GM12864 (cell line): Measurements from ENCODE around the gene MYMK.

Experiments
- DNase-seq: peaks from one replicate; pipeline ENCODE4 v3.0.0-alpha.2; 2011; ENCODE audit warnings: low read depth
- H3K4me3 ChIP-seq: 2 replicates; pipeline ENCODE4 v1.5.1; 2011; ENCODE audit warnings: mild to moderate bottlenecking, low read depth, low read length, control low read depth
- CTCF ChIP-seq: IDR thresholded peaks from 2 replicates; pipeline ENCODE4 v1.5.1; 2011; ENCODE audit warnings: low read depth, mild to moderate bottlenecking, moderate library complexity, low read length, control low read depth, inconsistent platforms; ENCODE audit errors: missing control alignments

MYMK gene

GRCh38 chr9:133470427-133470924 is 54.3 kb downstream of the MYMK start:
- H3K4me3 ChIP-seq, result no peak overlapping the region
- TF ChIP-seq CTCF, result no peak
- no peak for DNase-seq

GRCh38 chr9:133468777-133469421 is 55.9 kb downstream of the MYMK start:
- no peak for DNase-seq
- TF ChIP-seq CTCF, result no peak
- no peak overlapping the region for H3K4me3 ChIP-seq

- no peak overlapping the region for H3K4me3 ChIP-seq
- TF ChIP-seq CTCF, result no peak
- no peak for DNase-seq
Observed at GRCh38 chr9:133468374-133468773, 56.4 kb downstream of the MYMK start.

GRCh38 chr9:133467101-133467500 is 57.7 kb downstream of the MYMK start:
- H3K4me3 ChIP-seq, result no peak overlapping the region
- DNase-seq, result no peak
- no peak for TF ChIP-seq CTCF

- TF ChIP-seq CTCF, result no peak
- no peak for DNase-seq
- H3K4me3 ChIP-seq, result no peak overlapping the region
Observed at GRCh38 chr9:133465984-133466383, 58.8 kb downstream of the MYMK start.

- no peak for TF ChIP-seq CTCF
- H3K4me3 ChIP-seq, result no peak overlapping the region
- DNase-seq, result no peak
Observed at GRCh38 chr9:133464638-133465037, 60.1 kb downstream of the MYMK start.
